ENCODE measurements around the gene HOXA2.

- TF ChIP-seq POLR2AphosphoS5 (IDR thresholded peaks at IDR 0.05) (no peak), CTCF (IDR thresholded peaks at IDR 0.05) (no peak), EP300 (IDR thresholded peaks at IDR 0.05) (no peak)
Measured at GRCh38 chr7:27145914-27146412, 43.5 kb upstream of the HOXA2 start.
